RWPE1 (cell line): ENCODE results near the gene NUMA1.

Source experiments
- CTCF ChIA-PET: fragments of 350-600 bp; sonication (Branson Sonifier 250); formaldehyde crosslinking; extraction: SDS; loops from one replicate; lab custom pipeline; 2021; lab: Yijun Ruan, JAX
- POLR2A ChIA-PET: fragments of 400-600 bp; formaldehyde crosslinking; extraction: SDS; loops from one replicate; lab custom pipeline; 2020; ENCODE audit warnings: antibody characterized with exemption; ENCODE audit not compliant: low non-redundant PET; lab: Yijun Ruan, JAX
- DNase-seq: peaks from one replicate; pipeline ENCODE4 v3.0.0; 2012; ENCODE audit warnings: low spot score
- H3K27ac ChIP-seq: fragments of 450-650 bp; 2 replicates; pipeline ENCODE4 v1.5.1; 2017
- TF ChIP-seq, protein P1 (sequence below): fragments of 450-650 bp; conservative IDR thresholded peaks from 2 replicates; pipeline ENCODE4 v1.5.1; 2017; ENCODE audit warnings: low read depth, mild to moderate bottlenecking

Gene NUMA1

DNA sequence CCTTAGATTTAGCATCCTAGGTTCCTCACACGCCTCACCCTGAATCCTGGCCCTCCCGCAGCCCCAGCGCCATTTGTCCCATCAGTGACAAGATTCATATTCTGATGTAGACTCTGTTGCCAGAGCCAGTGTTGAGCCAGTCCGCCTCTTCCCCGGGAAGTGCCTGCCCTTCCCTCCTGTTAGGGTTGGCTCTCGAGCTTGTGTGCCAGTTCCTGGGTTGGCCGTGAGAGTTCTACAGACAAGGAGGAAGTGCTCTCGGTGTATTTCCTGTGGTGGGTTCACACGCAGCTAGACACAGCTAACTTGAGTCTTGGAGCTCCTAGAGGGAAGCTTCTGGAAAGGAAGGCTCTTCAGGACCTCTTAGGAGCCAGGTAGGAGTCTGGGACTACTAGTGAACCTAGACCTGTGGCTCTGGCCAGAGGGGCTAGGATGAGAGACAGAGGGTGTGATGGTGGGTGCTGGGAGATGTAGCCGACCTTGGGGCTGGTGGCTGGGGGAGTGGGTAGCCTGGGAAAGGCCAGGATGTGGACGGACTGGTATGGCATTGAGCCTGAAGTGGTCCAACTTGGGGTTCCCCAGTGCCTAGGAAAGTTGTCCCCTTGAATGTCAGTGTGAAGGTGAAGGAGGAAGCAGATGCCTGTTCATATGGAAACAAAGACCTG lies 81.6 kb downstream of the NUMA1 start, which contains the start of gene IL18BP:
TSS of gene IL18BP (plus strand) at position 261 of the 662 bp plus-strand sequence. CDS start 1,076 bp downstream, outside the sequence.
- ChIA-PET CTCF (no interaction called here), POLR2A (interaction anchor here (0.6 kb wide), 1 partner anchor 8 kb away, joined by 3 read pairs; no protein-coding TSS in a partner anchor)
- TF ChIP-seq, protein P1, sequence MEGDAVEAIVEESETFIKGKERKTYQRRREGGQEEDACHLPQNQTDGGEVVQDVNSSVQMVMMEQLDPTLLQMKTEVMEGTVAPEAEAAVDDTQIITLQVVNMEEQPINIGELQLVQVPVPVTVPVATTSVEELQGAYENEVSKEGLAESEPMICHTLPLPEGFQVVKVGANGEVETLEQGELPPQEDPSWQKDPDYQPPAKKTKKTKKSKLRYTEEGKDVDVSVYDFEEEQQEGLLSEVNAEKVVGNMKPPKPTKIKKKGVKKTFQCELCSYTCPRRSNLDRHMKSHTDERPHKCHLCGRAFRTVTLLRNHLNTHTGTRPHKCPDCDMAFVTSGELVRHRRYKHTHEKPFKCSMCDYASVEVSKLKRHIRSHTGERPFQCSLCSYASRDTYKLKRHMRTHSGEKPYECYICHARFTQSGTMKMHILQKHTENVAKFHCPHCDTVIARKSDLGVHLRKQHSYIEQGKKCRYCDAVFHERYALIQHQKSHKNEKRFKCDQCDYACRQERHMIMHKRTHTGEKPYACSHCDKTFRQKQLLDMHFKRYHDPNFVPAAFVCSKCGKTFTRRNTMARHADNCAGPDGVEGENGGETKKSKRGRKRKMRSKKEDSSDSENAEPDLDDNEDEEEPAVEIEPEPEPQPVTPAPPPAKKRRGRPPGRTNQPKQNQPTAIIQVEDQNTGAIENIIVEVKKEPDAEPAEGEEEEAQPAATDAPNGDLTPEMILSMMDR: no peak
- DNase-seq: no peak
- H3K27ac ChIP-seq: peak within 1 kb of the TSS; percentile 56

DNA sequence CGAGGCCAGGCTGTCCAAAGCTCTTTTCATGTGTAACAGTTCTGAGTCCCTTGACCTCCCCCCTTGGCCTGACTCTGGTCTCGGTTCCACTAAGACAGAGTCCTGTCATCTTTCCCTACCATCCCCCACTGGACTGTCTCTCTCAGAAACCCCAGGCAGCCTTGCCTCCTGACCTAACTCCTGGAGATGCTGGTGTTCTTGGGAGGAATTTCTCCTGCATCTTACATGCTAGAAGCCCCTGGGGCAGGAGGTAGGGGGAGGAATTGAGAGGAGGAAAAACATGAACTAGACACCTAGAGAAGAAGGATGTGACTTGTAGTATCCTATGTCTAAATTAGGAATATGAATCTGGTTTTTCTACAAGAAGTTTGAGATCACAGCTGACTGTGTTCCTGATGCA lies 82.3 kb downstream of the NUMA1 start:
- H3K27ac ChIP-seq: peak overlapping the region; percentile 56; the same call in 1 of the 2 replicates
- POLR2A ChIA-PET: interaction anchor here (0.6 kb wide), 1 partner anchor 8 kb away, joined by 3 read pairs; no protein-coding TSS in a partner anchor
- TF ChIP-seq, protein P1: no peak
- DNase-seq: no peak
- CTCF ChIA-PET: interaction anchor here (1.2 kb wide), 1 partner anchor 185 kb away, joined by 5 read pairs; no protein-coding TSS in a partner anchor

DNA sequence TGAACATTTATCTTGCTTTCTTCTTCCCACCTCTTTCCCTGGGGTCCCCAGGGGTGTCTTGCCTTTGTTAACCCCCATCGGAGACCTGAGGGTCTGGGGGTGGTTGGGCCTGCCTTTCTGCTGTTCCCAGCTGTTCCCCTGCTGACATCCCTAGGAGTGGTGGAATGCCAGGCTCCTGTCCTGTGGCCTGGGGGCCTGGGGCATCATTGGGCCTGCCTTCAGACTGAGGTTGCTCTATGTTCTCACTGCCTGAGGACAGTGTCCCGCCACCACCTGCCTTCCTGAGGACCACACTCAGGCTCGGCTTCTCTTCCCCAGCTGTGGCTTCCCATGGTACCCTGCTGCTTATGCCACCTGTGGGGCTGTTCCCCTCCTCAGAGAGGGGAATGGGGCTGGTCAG lies 82.7 kb downstream of the NUMA1 start:
- TF ChIP-seq, protein P1: no peak
- ChIA-PET POLR2A (no interaction called here), CTCF (interaction anchor here (1.2 kb wide), 1 partner anchor 185 kb away, joined by 5 read pairs; no protein-coding TSS in a partner anchor)
- no peak overlapping the region for H3K27ac ChIP-seq
- no peak for DNase-seq

DNA sequence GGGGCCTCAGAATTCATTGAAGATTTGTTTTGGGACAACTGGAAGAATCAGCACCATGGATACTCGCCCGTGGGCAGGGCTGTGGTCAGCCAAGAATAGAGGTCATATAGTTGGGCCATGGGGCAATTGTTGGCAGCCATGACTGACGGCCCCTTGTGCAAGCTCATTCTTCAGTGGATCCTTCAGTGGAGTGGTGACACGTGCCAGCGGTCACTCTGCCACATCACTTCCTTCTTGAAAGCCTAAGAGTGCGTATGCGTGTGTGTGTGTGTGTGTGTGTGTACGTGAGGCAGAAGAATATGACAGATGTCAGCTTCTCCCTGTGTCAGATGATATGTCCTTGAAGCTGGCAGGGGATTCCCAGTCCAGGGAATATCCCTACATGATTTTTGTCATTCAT lies 83.4 kb downstream of the NUMA1 start:
- ChIA-PET CTCF (no interaction called here), POLR2A (no interaction called here)
- no peak overlapping the region for H3K27ac ChIP-seq
- TF ChIP-seq, protein P1: no peak
- DNase-seq: no peak

DNA sequence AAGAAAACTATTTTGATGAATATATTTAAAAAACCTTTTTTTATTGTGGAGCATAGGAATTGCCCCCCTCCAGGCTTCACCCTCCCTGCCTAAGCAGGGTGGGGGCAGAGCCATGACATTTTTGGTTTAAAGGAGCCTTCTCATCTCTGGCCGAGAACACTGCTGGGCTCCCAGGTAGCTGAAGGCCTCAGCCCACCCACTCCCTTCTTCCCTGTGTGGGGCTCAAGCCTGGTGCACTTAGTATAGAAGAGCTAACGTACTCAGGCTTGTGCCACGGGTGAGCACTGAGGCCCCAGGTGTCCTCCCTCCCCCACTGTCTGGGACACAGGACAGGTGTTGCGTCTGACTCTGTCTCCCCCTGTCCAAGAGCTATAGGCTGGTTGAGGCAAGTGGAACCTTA lies 83.8 kb downstream of the NUMA1 start:
- TF ChIP-seq, protein P1: no peak
- H3K27ac ChIP-seq: no peak overlapping the region
- ChIA-PET POLR2A (no interaction called here), CTCF (no interaction called here)
- no peak for DNase-seq

DNA sequence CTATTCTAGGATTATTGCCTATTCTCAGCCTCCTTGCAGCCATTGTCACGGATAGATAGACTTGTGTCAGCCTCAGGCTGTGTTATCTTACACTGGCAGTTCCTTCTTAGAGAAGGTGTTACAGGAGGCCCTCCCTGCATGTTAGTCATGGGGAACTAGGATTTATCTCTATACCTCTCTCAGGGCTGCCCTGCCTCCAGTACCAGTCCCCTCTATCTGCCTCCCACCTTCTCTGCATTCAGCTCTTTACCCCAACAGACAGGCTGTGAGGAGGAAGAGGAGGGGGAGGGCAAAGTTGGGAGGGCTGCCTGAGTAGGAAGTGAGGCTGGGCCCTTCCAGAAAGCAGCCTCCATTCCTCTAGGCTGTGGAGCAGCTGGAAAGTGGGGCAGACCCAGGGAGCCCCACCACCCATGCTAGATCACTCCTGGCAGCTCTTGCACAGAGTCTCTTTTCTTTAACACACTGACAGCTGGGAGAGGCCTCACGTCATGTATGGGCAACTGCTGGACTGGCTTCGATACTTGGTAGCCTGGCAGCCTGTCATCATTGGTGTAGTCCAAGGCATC lies 84.5 kb downstream of the NUMA1 start:
- TF ChIP-seq, protein P1: no peak
- ChIA-PET CTCF (no interaction called here), POLR2A (no interaction called here)
- H3K27ac ChIP-seq: no peak overlapping the region
- DNase-seq: no peak
